ENCODE data around the gene MYBPC1.

DNA sequence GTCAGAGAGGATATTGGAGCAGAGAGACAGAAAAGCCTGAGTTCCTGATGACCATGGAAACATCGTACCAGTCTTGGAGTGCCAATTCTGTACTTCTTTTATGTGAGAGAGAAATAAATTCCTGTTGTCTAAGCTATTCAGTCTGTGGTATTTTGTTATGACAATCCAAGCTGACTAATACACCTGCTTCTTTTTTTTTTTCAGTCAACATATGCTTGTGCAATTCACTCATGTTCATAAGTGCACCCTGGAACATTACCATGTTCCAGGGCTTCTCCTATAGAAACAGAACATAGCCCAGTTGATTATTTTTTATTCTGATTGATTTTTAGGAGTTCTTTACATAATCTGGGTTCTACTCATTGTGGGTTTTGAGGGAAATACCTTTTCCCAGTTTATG lies 100.9 kb downstream of the MYBPC1 start:
- TF ChIP-seq HDGF (IDR thresholded peaks at IDR 0.05; ENCODE audit: borderline replicate concordance) (no peak), FOXK2 (IDR thresholded peaks at IDR 0.05) (no peak), SUZ12 (IDR thresholded peaks at IDR 0.05) (no peak), SP1 (IDR thresholded peaks at IDR 0.05) (no peak), BHLHE40 (IDR thresholded peaks at IDR 0.05; ENCODE audit: borderline replicate concordance) (no peak), CTBP1 (IDR thresholded peaks at IDR 0.05; ENCODE audit: borderline replicate concordance) (no peak), FOXM1 (IDR thresholded peaks at IDR 0.05; ENCODE audit: borderline replicate concordance) (no peak), ZNF384 (IDR thresholded peaks at IDR 0.05) (no peak), L3MBTL2 (conservative IDR thresholded peaks at IDR 0.05) (no peak), FOXA1 (IDR thresholded peaks at IDR 0.05) (no peak), TARDBP (IDR thresholded peaks at IDR 0.05) (no peak), ARNT (IDR thresholded peaks at IDR 0.05) (no peak)
- TF ChIP-seq, protein P1, sequence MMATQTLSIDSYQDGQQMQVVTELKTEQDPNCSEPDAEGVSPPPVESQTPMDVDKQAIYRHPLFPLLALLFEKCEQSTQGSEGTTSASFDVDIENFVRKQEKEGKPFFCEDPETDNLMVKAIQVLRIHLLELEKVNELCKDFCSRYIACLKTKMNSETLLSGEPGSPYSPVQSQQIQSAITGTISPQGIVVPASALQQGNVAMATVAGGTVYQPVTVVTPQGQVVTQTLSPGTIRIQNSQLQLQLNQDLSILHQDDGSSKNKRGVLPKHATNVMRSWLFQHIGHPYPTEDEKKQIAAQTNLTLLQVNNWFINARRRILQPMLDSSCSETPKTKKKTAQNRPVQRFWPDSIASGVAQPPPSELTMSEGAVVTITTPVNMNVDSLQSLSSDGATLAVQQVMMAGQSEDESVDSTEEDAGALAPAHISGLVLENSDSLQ (IDR thresholded peaks at IDR 0.05): no peak

All from HEK293T (cell line).